Ovary (tissue), 3 donors: Measurements from ENCODE around the gene ZNF205.

Source experiments
- POLR2A ChIP-seq: fragments of 450-650 bp; IDR thresholded peaks from one replicate; pipeline ENCODE4 v1.6.1; 2017; ENCODE audit warnings: antibody characterized with exemption, mild to moderate bottlenecking, moderate library complexity
- TF ChIP-seq, protein P1 (sequence below), 3 donors: fragments of 450-650 bp in 2 of 3; fragments of 200-600 bp in 1 of 3; IDR thresholded peaks; one replicate each; pipeline versions ENCODE4 v1.5.1 to v1.8.0; 2016 to 2022; ENCODE audit warnings: antibody characterized with exemption in 3 of 3, mild to moderate bottlenecking in 1 of 3
- donor health status: DM: no; HTN: no; CAD: no.

DNA sequence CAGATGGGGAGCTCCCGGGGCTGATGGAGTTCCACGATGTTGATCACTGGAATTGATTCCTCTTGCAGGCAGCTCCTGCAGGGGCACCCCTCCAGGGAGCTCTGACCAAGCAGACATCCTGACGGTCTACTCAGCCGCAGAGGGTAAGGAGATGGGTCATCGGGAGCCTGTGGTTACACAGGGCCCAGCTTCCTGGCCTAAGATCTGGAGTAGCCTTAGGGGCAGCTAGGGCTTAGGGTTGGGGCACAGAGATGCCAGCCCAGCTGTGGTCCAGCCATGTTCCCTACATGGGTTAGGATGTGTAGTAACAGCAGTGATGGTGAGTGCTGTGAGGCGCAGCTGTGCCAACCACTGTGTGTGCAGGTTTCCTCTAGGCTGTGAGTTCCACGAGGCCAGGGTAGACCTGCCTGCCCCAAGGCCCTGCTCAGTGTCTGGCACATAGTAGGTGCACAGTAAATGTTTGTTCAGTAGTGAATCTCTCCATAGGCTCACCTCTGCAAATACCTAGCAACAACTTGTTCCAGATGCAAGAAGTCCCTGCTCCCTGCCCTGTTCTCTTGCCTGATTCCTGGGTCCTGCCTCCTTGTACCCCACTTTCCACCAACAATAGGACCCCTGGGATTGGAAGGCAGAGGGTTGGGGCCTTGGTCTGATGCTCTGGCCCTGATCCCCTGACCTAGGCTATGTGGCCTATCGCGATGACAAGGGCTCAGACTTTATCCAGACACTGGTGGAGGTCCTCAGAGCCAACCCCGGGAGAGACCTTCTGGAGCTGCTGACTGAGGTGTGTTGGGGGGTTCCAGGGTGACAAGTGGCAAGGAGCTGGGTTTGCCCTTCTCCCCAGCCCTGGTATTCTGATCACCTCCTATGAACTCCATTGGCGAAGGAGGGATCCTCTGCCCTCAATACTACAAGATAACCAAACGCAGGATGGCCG, 36.1 kb downstream of the ZNF205 start:
- TF ChIP-seq, protein P1, sequence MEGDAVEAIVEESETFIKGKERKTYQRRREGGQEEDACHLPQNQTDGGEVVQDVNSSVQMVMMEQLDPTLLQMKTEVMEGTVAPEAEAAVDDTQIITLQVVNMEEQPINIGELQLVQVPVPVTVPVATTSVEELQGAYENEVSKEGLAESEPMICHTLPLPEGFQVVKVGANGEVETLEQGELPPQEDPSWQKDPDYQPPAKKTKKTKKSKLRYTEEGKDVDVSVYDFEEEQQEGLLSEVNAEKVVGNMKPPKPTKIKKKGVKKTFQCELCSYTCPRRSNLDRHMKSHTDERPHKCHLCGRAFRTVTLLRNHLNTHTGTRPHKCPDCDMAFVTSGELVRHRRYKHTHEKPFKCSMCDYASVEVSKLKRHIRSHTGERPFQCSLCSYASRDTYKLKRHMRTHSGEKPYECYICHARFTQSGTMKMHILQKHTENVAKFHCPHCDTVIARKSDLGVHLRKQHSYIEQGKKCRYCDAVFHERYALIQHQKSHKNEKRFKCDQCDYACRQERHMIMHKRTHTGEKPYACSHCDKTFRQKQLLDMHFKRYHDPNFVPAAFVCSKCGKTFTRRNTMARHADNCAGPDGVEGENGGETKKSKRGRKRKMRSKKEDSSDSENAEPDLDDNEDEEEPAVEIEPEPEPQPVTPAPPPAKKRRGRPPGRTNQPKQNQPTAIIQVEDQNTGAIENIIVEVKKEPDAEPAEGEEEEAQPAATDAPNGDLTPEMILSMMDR (IDR thresholded peaks at IDR 0.05): no peak
- no peak for TF ChIP-seq POLR2A
